Loucy (cell line): ENCODE results near the gene ARHGEF35.
"Not testable (repeated sequence)": the region's sequence is repeated elsewhere in the genome, so short reads cannot be mapped to it uniquely, and the experiment has no call there.

Experiments
- CTCF ChIP-seq: fragments of 200-600 bp; sonication (generic); conservative IDR thresholded peaks from 2 replicates; pipeline ENCODE4 v1.5.1; 2014; ENCODE audit warnings: mild to moderate bottlenecking, antibody characterized with exemption, low read length
- EZH2phosphoT487 ChIP-seq: fragments of 200-600 bp; IDR thresholded peaks from 2 replicates; pipeline ENCODE4 v1.6.1; 2018; ENCODE audit warnings: antibody characterized with exemption, mild to moderate bottlenecking, moderate library complexity, borderline replicate concordance

- not testable (repeated sequence) for TF ChIP-seq CTCF, EZH2phosphoT487
These were observed 37.4 kb upstream of the ARHGEF35 start for GRCh38 chr7:144233039-144233438.
